Transverse colon (tissue), 4 donors: Measurements from ENCODE around the gene TMEM273. TPM values are rescaled to one million over a fixed set of nuclear protein-coding genes. Genes with fewer than 3 reads are reported as not detected.

Source experiments
- DNase-seq: peaks from one replicate; pipeline ENCODE4 v3.0.0-alpha.2; 2019
- H3K27ac ChIP-seq, 4 donors: fragments of 200-600 bp; sonication (generic); 2 replicates each; pipeline ENCODE4 v1.5.1; 2016 to 2018; ENCODE audit warnings: inconsistent platforms in 4 of 4
- H3K27me3 ChIP-seq: fragments of 200-600 bp; sonication (generic); 2 replicates; pipeline ENCODE4 v1.5.1; 2017; ENCODE audit warnings: inconsistent platforms
- H3K36me3 ChIP-seq, 4 donors: fragments of 200-600 bp; sonication (generic); 2 replicates each; pipeline ENCODE4 v1.5.1; 2017 to 2019; ENCODE audit warnings: inconsistent platforms in 4 of 4
- H3K4me1 ChIP-seq, 4 donors: fragments of 200-600 bp; sonication (generic); 2 replicates each; pipeline ENCODE4 v1.5.1; 2017 to 2020; ENCODE audit warnings: inconsistent platforms in 4 of 4
- H3K4me3 ChIP-seq, 4 donors: fragments of 200-600 bp; sonication (generic); 1 replicate in 1 of 4; 2 replicates in 3 of 4; pipeline versions ENCODE4 v1.5.1 to v1.6.1; 2017 to 2019; ENCODE audit warnings: inconsistent platforms in 4 of 4
- H3K9me3 ChIP-seq, 2 donors: fragments of 200-600 bp; sonication (generic); 2 replicates each; pipeline ENCODE4 v1.5.1; 2017 to 2019; ENCODE audit warnings: inconsistent platforms in 2 of 2
- CTCF ChIP-seq, 5 experiments: fragments of 200-600 bp in 3 of 5; fragments of 450-650 bp in 2 of 5; sonication (generic) in 3 of 5; IDR thresholded peaks; 1 replicate in 2 of 5; 2 replicates in 3 of 5; pipeline ENCODE4 v1.5.1; 2016 to 2017; ENCODE audit warnings: antibody characterized with exemption in 5 of 5, inconsistent platforms in 3 of 5, mild to moderate bottlenecking in 2 of 5, moderate library complexity in 1 of 5
- EP300 ChIP-seq: sonication (generic); formaldehyde crosslinking; IDR thresholded peaks from one replicate; pipeline ENCODE4 v1.6.1; 2017; ENCODE audit warnings: antibody characterized with exemption, low read depth
- POLR2A ChIP-seq: fragments of 450-650 bp; IDR thresholded peaks from one replicate; pipeline ENCODE4 v1.6.1; 2016; ENCODE audit warnings: antibody characterized with exemption, mild to moderate bottlenecking, moderate library complexity
- POLR2AphosphoS5 ChIP-seq, 3 donors: sonication (generic); formaldehyde crosslinking; IDR thresholded peaks; one replicate each; pipeline ENCODE4 v1.6.1; 2016; ENCODE audit warnings: antibody characterized with exemption in 3 of 3
- WGBS, 2 donors: methylation state at CpG; one replicate each; pipeline ENCODE4 v1.1.5; 2018; ENCODE audit warnings: low coverage in 1 of 2; 5-methylcytosine and 5-hydroxymethylcytosine counted together
- in situ Hi-C, 4 donors: fragments of 200-750 bp; cut with MboI; loops; one replicate each; pipeline versions ENCODE4 v1.15.0 to v1.15.1; 2017; ENCODE audit warnings: low sequenced_read_pairs in 3 of 4, low pct_ligation_motif_present in 1 of 4, low pct_unique_long_range_greater_than_20kb in 1 of 4
- intact Hi-C: fragments of 100-400 bp; cut with DNase I; formaldehyde crosslinking; loops from one replicate; pipeline ENCODE4 v1.15.1; 2023; ENCODE audit warnings: low total_unique reads
- total RNA-seq, 4 donors: library from RNA; depleted of rRNA; stranded (reverse); fragments of >200 nt; gene quantifications; one replicate each; pipeline ENCODE4 v1.1.0, GENCODE V29; 2016

Gene TMEM273
- total RNA-seq, 4 donors from 2014 or later = 0.80 to 18.4 (median 7.4) TPM

DNA sequence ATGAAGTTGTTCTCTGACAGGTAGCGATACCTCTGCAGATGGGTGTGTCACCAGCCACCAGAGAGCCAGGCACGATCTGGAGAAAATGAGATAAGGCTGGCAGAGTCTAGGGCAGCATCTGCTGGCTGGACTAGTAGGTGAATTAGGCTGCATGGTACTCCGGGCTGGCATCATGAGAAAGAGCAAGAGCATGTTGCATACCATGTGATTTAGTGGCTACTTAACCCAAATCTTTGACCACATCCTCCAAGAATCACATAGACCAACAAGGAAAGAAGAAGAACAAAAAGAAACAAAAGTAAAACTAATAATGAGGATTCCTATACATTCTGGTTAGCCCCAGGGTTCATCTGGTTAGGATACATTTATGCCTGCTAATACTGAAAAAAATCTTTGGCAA, 31.0 kb downstream of the TMEM273 start:
- in situ Hi-C loops (loop anchor here (25.0 kb wide), 2 partner anchors 270 to 495 kb away; no protein-coding TSS in a partner anchor), intact Hi-C loops (no loop called here)
- Histone ChIP-seq H3K4me3 (no peak overlapping the region), H3K27ac (no peak overlapping the region), H3K4me1 (no peaks in the 10 kb centered on the region), H3K9me3 (no peaks in the 10 kb centered on the region), H3K36me3 (no peaks in the 10 kb centered on the region), H3K27me3 (no peaks in the 10 kb centered on the region)
- TF ChIP-seq POLR2AphosphoS5 (IDR thresholded peaks at IDR 0.05) (no peak), POLR2A (no peak), CTCF (IDR thresholded peaks at IDR 0.05) (no peak), EP300 (no peak)
- WGBS, 2 donors = 60 to 78% methylated on average over 1 to 3 of the region's 3 CpGs
- no peak for DNase-seq

- no peaks in the 10 kb centered on the region for H3K36me3 ChIP-seq
- DNase-seq = no peak
- TF ChIP-seq POLR2A (no peak), EP300 (no peak), CTCF (IDR thresholded peaks at IDR 0.05) (no peak), POLR2AphosphoS5 (IDR thresholded peaks at IDR 0.05) (no peak)
- WGBS, 2 donors = 95 to 97% methylated on average over 4 to 6 of the region's 6 CpGs
- H3K9me3 ChIP-seq = no peaks in the 10 kb centered on the region
- H3K4me1 ChIP-seq = no peaks in the 10 kb centered on the region
- H3K27ac ChIP-seq = no peak overlapping the region
- H3K27me3 ChIP-seq = no peaks in the 10 kb centered on the region
- no peak overlapping the region for H3K4me3 ChIP-seq
- in situ Hi-C loops = loop anchor here (25.0 kb wide), 2 partner anchors 267 to 492 kb away; no protein-coding TSS in a partner anchor
- intact Hi-C loops = no loop called here
These were observed 33.5 kb downstream of the TMEM273 start for GRCh38 chr10:49154641-49155040.

- no peaks in the 10 kb centered on the region for H3K9me3 ChIP-seq
- no peak for DNase-seq
- H3K4me1 ChIP-seq = no peaks in the 10 kb centered on the region
- no peak for TF ChIP-seq POLR2A
- H3K4me3 ChIP-seq = no peak overlapping the region
- no peak overlapping the region for H3K27ac ChIP-seq
- H3K27me3 ChIP-seq = no peaks in the 10 kb centered on the region
- WGBS, 2 donors = 100% methylated on average over 1 of the region's 1 CpG; no CpG with 5 or more reads in 1 of the 2 donors
- intact Hi-C loops (no loop called here), in situ Hi-C loops (loop anchor here (25.0 kb wide), 2 partner anchors 267 to 492 kb away; no protein-coding TSS in a partner anchor)
- no peaks in the 10 kb centered on the region for H3K36me3 ChIP-seq
These were observed 34.2 kb downstream of the TMEM273 start for GRCh38 chr10:49153971-49154370.

DNA sequence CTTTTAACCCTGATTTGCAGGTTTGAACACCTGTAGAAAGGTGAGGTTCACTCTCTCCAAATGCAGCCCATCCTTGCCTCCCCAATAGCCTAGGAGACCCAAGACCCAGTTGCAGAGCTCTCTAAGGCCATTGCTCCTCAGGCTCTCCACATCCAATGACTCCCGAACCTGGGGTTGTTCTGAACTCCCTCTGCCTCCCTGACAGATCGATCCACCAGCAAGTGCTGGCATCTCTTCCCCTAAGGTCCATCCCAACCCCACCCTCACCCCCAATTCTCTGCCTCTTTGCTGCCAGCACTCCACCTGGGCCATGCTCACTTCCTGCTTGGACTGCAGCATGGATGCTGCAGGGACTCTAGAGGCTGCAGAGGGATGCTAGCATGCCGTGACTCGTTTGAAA, 35.1 kb downstream of the TMEM273 start:
- Histone ChIP-seq H3K27me3 (no peaks in the 10 kb centered on the region), H3K36me3 (no peaks in the 10 kb centered on the region), H3K4me3 (no peak overlapping the region), H3K4me1 (no peaks in the 10 kb centered on the region), H3K27ac (no peak overlapping the region), H3K9me3 (no peaks in the 10 kb centered on the region)
- in situ Hi-C loops (loop anchor here (25.0 kb wide), 2 partner anchors 266 to 491 kb away; no protein-coding TSS in a partner anchor), intact Hi-C loops (no loop called here)
- 40 to 64% methylated on average over 2 to 4 of the region's 4 CpGs for WGBS, 2 donors
- TF ChIP-seq POLR2AphosphoS5 (IDR thresholded peaks at IDR 0.05) (no peak), EP300 (no peak), CTCF (IDR thresholded peaks at IDR 0.05) (no peak), POLR2A (no peak)
- no peak for DNase-seq

DNA sequence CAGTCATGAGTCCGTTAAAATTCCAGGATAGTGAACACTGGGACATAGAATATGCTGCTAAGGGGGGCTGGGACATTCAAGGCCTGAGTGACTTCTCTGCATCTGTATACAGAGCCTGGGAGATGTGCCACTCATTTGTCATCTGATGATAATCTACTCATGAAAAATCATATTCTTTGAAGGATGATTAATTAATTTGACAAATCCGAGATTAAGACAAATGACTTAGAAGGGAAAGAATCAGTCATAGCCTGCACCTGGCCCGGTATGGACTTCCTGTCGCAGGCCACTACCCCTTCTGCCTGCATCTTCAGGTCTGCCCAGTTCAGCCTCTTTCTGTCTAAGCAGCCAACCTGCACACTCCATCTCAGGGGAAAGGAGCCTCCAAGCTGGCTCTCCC, 35.5 kb downstream of the TMEM273 start:
- H3K4me1 ChIP-seq = no peaks in the 10 kb centered on the region
- DNase-seq = no peak
- TF ChIP-seq CTCF (IDR thresholded peaks at IDR 0.05) (no peak), POLR2A (no peak), POLR2AphosphoS5 (IDR thresholded peaks at IDR 0.05) (no peak), EP300 (no peak)
- H3K9me3 ChIP-seq = no peaks in the 10 kb centered on the region
- H3K27ac ChIP-seq = no peak overlapping the region
- no peaks in the 10 kb centered on the region for H3K36me3 ChIP-seq
- in situ Hi-C loops (loop anchor here (25.0 kb wide), 2 partner anchors 265 to 490 kb away; no protein-coding TSS in a partner anchor), intact Hi-C loops (no loop called here)
- 82 to 100% methylated on average over 1 to 4 of the region's 4 CpGs for WGBS, 2 donors
- H3K27me3 ChIP-seq = no peaks in the 10 kb centered on the region
- H3K4me3 ChIP-seq = no peak overlapping the region
